BE2C (cell line): Measurements from ENCODE around the gene PAPLN.

ENCODE experiments used
- DNase-seq: peaks from one replicate; pipeline ENCODE4 v3.0.0-alpha.2; 2020
- H3K27me3 ChIP-seq: fragments of 250-450 bp; sonication (Bioruptor Pico); 2 replicates; pipeline ENCODE4 v1.5.1; 2020; ENCODE audit warnings: mild to moderate bottlenecking
- H3K36me3 ChIP-seq: fragments of 250-450 bp; sonication (Bioruptor Pico); 2 replicates; pipeline ENCODE4 v1.5.1; 2020; ENCODE audit warnings: mild to moderate bottlenecking
- H3K4me1 ChIP-seq: fragments of 250-450 bp; sonication (Bioruptor Pico); 2 replicates; pipeline ENCODE4 v1.5.1; 2020
- H3K4me3 ChIP-seq: 2 replicates; pipeline ENCODE4 v1.5.1; 2011; ENCODE audit warnings: low read depth, low read length
- H3K9me3 ChIP-seq: fragments of 250-450 bp; sonication (Bioruptor Pico); 2 replicates; pipeline ENCODE4 v1.5.1; 2020
- CTCF ChIP-seq: IDR thresholded peaks from 2 replicates; pipeline ENCODE4 v1.5.1; 2012; ENCODE audit warnings: mild to moderate bottlenecking, low read depth, low read length

Gene PAPLN

GRCh38 chr14:73203527-73203926 lies 33.8 kb upstream of the PAPLN start:
- Histone ChIP-seq H3K36me3 (peaks cover 13% of the 10 kb centered on the region), H3K9me3 (no peaks in the 10 kb centered on the region)
- TF ChIP-seq CTCF = no peak

GRCh38 chr14:73207615-73208014 lies 29.7 kb upstream of the PAPLN start:
- peaks cover 16% of the 10 kb centered on the region for H3K36me3 ChIP-seq
- H3K9me3 ChIP-seq = no peaks in the 10 kb centered on the region
- H3K27me3 ChIP-seq = no peaks in the 10 kb centered on the region
- no peaks in the 10 kb centered on the region for H3K4me1 ChIP-seq
- H3K4me3 ChIP-seq = no peak overlapping the region
- DNase-seq = no peak
- no peak for TF ChIP-seq CTCF

More at GRCh38 chr14:73203527-73203926, 33.8 kb upstream of the PAPLN start:
- Histone ChIP-seq H3K4me3 (no peak overlapping the region), H3K27me3 (no peaks in the 10 kb centered on the region), H3K4me1 (no peaks in the 10 kb centered on the region)
- DNase-seq = no peak

GRCh38 chr14:73208390-73208789 lies 28.9 kb upstream of the PAPLN start:
- no peaks in the 10 kb centered on the region for H3K4me1 ChIP-seq
- H3K4me3 ChIP-seq = no peak overlapping the region
- DNase-seq = no peak
- H3K36me3 ChIP-seq = peaks cover 16% of the 10 kb centered on the region
- no peaks in the 10 kb centered on the region for H3K9me3 ChIP-seq
- TF ChIP-seq CTCF = no peak
- no peaks in the 10 kb centered on the region for H3K27me3 ChIP-seq

GRCh38 chr14:73208846-73209245 lies 28.5 kb upstream of the PAPLN start:
- no peak overlapping the region for H3K4me3 ChIP-seq
- no peaks in the 10 kb centered on the region for H3K9me3 ChIP-seq
- H3K36me3 ChIP-seq = peaks cover 16% of the 10 kb centered on the region
- no peaks in the 10 kb centered on the region for H3K4me1 ChIP-seq
- no peaks in the 10 kb centered on the region for H3K27me3 ChIP-seq
- DNase-seq = no peak
- no peak for TF ChIP-seq CTCF

GRCh38 chr14:73209953-73210352 lies 27.4 kb upstream of the PAPLN start:
- no peak for DNase-seq
- Histone ChIP-seq H3K36me3 (peaks cover 16% of the 10 kb centered on the region), H3K4me1 (no peaks in the 10 kb centered on the region), H3K27me3 (no peaks in the 10 kb centered on the region), H3K9me3 (no peaks in the 10 kb centered on the region), H3K4me3 (no peak overlapping the region)
- TF ChIP-seq CTCF = no peak

GRCh38 chr14:73211251-73212040 lies 25.9 kb upstream of the PAPLN start:
- no peak for DNase-seq
- no peak overlapping the region for H3K4me3 ChIP-seq
- H3K4me1 ChIP-seq = no peaks in the 10 kb centered on the region
- no peaks in the 10 kb centered on the region for H3K9me3 ChIP-seq
- TF ChIP-seq CTCF = no peak
- H3K36me3 ChIP-seq = peaks cover 16% of the 10 kb centered on the region
- H3K27me3 ChIP-seq = no peaks in the 10 kb centered on the region
